Keratinocyte (primary cell): ENCODE results near the gene TRPM6. TPM values are rescaled to one million over a fixed set of nuclear protein-coding genes. Genes with fewer than 3 reads are reported as not detected.

Source experiments
- DNase-seq: peaks from one replicate; pipeline ENCODE4 v3.0.0-alpha.2; 2011; ENCODE audit warnings: low read depth, missing footprints, low spot score
- FAIRE-seq: peaks from 2 replicates; lab custom pipeline; 2011; peaks lifted over from hg19 to GRCh38; lab: Jason Lieb, UNC
- H2AFZ ChIP-seq: 2 replicates; pipeline ENCODE4 v1.6.0; 2012; ENCODE audit warnings: low read length, control low read depth, inconsistent platforms; ENCODE audit not compliant: control insufficient read depth
- H3K27ac ChIP-seq: 2 replicates; pipeline ENCODE4 v1.5.1; 2011; ENCODE audit warnings: low read length; ENCODE audit not compliant: control insufficient read depth, insufficient read depth
- H3K27me3 ChIP-seq: 3 replicates; pipeline ENCODE4 v1.6.0; 2011; ENCODE audit warnings: low read length; ENCODE audit not compliant: control insufficient read depth, insufficient read depth; ENCODE audit errors: extremely low read depth
- H3K36me3 ChIP-seq, 2 experiments: 2 replicates in 1 of 2; 3 replicates in 1 of 2; pipeline ENCODE4 v1.5.1; 2011; ENCODE audit warnings: low read length in 2 of 2, mild to moderate bottlenecking in 1 of 2; ENCODE audit not compliant: control insufficient read depth in 2 of 2, insufficient read depth in 2 of 2; ENCODE audit errors: extremely low read depth in 1 of 2
- H3K4me1 ChIP-seq: 3 replicates; pipeline ENCODE4 v1.5.1; 2011; ENCODE audit warnings: low read length; ENCODE audit not compliant: control insufficient read depth, insufficient read depth; ENCODE audit errors: extremely low read depth
- H3K4me2 ChIP-seq: 3 replicates; pipeline ENCODE4 v1.6.0; 2011; ENCODE audit warnings: low read depth, low read length; ENCODE audit not compliant: control insufficient read depth, insufficient read depth; ENCODE audit errors: extremely low read depth
- H3K4me3 ChIP-seq, 3 experiments: fragments of 200-600 bp in 1 of 3; sonication (generic) in 1 of 3; 2 replicates in 2 of 3; 3 replicates in 1 of 3; pipeline ENCODE4 v1.5.1; 2011 to 2016; ENCODE audit warnings: low read length in 3 of 3, mild to moderate bottlenecking in 3 of 3, control low read depth in 2 of 3, inconsistent platforms in 1 of 3, low read depth in 1 of 3, mixed read lengths in 1 of 3, mixed run types in 1 of 3, moderate library complexity in 1 of 3; ENCODE audit not compliant: control insufficient read depth in 2 of 3, insufficient read depth in 2 of 3; ENCODE audit errors: extremely low read depth in 1 of 3
- H3K79me2 ChIP-seq: 2 replicates; pipeline ENCODE4 v1.6.0; 2012; ENCODE audit warnings: low read length; ENCODE audit not compliant: control insufficient read depth, insufficient read depth
- H3K9ac ChIP-seq: 3 replicates; pipeline ENCODE4 v1.6.0; 2011; ENCODE audit warnings: low read length; ENCODE audit not compliant: control insufficient read depth, insufficient read depth; ENCODE audit errors: extremely low read depth
- H3K9me1 ChIP-seq: 3 replicates; pipeline ENCODE4 v1.6.0; 2011; ENCODE audit warnings: low read length; ENCODE audit not compliant: control insufficient read depth, insufficient read depth; ENCODE audit errors: extremely low read depth
- H3K9me3 ChIP-seq: 2 replicates; pipeline ENCODE4 v1.5.1; 2012; ENCODE audit warnings: low read depth, low read length; ENCODE audit not compliant: control insufficient read depth
- H4K20me1 ChIP-seq: 3 replicates; pipeline ENCODE4 v1.6.0; 2011; ENCODE audit warnings: low read length; ENCODE audit not compliant: control insufficient read depth, insufficient read depth; ENCODE audit errors: extremely low read depth
- EZH2 ChIP-seq: IDR thresholded peaks from one replicate; pipeline ENCODE4 v1.6.1; 2012; ENCODE audit warnings: inconsistent platforms, mild to moderate bottlenecking, low read length, moderate library complexity
- dilution Hi-C: fragments of 300-500 bp; cut with MboI; formaldehyde crosslinking; loops from one replicate; pipeline ENCODE4 v1.7.0; 2020; ENCODE audit warnings: low sequenced_read_pairs; ENCODE audit not compliant: extremely low pct_ligation_motif_present
- polyA plus RNA-seq, 5 experiments: library from polyadenylated mRNA; depleted of rRNA in 3 of 5; stranded (reverse) in 3 of 5; stranded (forward) in 1 of 5; unstranded in 1 of 5; fragments of >200 nt; gene quantifications; 1 replicate in 1 of 5; 2 replicates in 3 of 5; 3 replicates in 1 of 5; pipeline versions ENCODE4 v1.2.1 to v1.2.3, GENCODE V29; 2011 to 2012; ENCODE audit warnings: missing spikeins in 2 of 5, low read depth in 1 of 5, low replicate concordance in 1 of 5
- TF ChIP-seq, protein P1 (sequence below), 3 experiments: IDR thresholded peaks in 1 of 3; conservative IDR thresholded peaks in 1 of 3; optimal IDR thresholded peaks in 1 of 3; 2 replicates in 2 of 3; 3 replicates in 1 of 3; pipeline versions ENCODE3 to v1.5.1; 2011; ENCODE audit warnings: low read length in 3 of 3, mild to moderate bottlenecking in 3 of 3, moderate library complexity in 2 of 3, control low read depth in 1 of 3, inconsistent platforms in 1 of 3; ENCODE audit not compliant: insufficient read depth in 2 of 3; ENCODE audit errors: extremely low read depth in 1 of 3

TRPM6 gene
- polyA plus RNA-seq, 1 donor (not counting 4 experiments of a cell fraction or from before 2014, with no cell fraction given), result 0.18 TPM

DNA sequence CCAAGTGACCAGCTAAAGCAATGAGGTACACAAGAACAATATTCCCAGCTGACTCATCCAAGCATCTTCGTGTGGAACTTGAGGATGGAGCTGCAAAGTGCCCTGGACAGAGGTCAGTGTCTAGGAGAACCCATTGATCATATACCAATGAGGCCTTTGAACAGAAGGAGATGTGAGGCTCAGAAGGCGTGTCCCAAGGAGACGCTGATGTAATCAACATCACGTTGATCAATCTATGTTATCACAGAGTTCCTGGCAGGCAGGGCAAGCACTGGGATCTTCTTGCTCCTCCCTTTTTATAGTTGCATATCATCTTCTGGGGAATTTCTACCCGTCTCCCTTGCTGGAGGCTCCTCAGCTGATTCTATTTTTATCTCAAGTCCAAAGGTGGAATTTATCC is 163.4 kb downstream of the TRPM6 start:
- H2AFZ ChIP-seq, result no peak overlapping the region
- no peak overlapping the region for H3K4me3 ChIP-seq
- no peak overlapping the region for H3K4me2 ChIP-seq
- TF ChIP-seq EZH2, result no peak
- TF ChIP-seq, protein P1, sequence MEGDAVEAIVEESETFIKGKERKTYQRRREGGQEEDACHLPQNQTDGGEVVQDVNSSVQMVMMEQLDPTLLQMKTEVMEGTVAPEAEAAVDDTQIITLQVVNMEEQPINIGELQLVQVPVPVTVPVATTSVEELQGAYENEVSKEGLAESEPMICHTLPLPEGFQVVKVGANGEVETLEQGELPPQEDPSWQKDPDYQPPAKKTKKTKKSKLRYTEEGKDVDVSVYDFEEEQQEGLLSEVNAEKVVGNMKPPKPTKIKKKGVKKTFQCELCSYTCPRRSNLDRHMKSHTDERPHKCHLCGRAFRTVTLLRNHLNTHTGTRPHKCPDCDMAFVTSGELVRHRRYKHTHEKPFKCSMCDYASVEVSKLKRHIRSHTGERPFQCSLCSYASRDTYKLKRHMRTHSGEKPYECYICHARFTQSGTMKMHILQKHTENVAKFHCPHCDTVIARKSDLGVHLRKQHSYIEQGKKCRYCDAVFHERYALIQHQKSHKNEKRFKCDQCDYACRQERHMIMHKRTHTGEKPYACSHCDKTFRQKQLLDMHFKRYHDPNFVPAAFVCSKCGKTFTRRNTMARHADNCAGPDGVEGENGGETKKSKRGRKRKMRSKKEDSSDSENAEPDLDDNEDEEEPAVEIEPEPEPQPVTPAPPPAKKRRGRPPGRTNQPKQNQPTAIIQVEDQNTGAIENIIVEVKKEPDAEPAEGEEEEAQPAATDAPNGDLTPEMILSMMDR (optimal IDR thresholded peaks at IDR 0.05 in 1 of 3, IDR thresholded peaks at IDR 0.05 in 1 of 3, conservative IDR thresholded peaks at IDR 0.05 in 1 of 3; ENCODE audit: extremely low read depth in 1 of 3, insufficient read depth in 2 of 3, low read length in 3 of 3), result no peak
- H3K27ac ChIP-seq, result no peak overlapping the region
- DNase-seq (no peak), FAIRE-seq (no peak)
- peaks cover 4% of the 10 kb centered on the region for H3K27me3 ChIP-seq
- H3K9me1 ChIP-seq, result no peaks in the 10 kb centered on the region
- H3K79me2 ChIP-seq, result no peaks in the 10 kb centered on the region
- no peak overlapping the region for H3K9ac ChIP-seq
- no peaks in the 10 kb centered on the region for H3K4me1 ChIP-seq
- H4K20me1 ChIP-seq, result no peaks in the 10 kb centered on the region
- dilution Hi-C loops, result no loop called here
- H3K36me3 ChIP-seq, result no peaks in the 10 kb centered on the region
- H3K9me3 ChIP-seq, result no peaks in the 10 kb centered on the region

DNA sequence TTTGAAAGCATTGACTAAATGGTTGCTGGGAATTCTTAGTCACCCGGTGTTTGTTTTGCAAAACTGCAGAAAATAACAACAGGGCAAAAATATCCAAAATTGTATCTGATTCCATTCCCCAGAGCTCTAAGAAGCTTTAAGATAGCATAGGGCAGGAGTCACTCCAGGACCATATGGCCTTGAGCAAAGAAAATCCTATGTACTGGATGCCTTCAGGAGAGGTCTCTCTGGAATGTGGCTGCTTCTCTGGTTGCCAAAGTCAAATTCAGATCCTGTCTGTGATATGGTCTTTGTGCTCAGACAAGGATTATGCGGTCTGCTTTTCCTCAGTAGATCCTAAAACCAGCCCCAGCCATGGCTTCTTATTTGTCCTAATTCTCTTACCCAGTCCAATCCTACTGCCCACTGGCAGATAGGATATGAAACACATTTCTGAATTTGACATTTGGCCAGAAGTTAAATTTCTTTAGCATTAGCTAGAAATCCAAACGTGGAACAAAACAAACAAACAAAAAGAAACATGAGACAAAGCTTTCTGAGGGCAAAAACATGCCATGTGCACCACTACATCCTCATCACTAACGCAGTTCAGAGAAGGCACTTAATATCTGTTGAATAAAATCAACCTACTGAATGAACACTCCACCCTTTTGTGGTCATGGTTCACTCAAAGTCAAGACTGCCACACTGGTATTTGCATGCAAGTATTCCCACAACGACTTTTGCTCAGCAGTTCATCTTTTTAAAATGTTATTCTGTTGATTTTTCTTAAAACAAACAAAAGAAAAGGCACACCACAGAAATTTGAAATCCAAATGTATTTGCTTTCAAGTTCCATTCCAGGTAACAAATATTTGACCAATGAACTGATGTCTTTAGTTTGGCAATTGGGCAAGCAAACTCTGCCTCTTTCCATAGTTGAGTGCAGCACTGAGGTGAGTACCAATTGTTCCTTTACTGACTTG is 165.7 kb downstream of the TRPM6 start:
- no peak overlapping the region for H2AFZ ChIP-seq
- H3K9me1 ChIP-seq, result no peaks in the 10 kb centered on the region
- dilution Hi-C loops, result no loop called here
- no peaks in the 10 kb centered on the region for H3K4me1 ChIP-seq
- FAIRE-seq (no peak), DNase-seq (no peak)
- H3K9ac ChIP-seq, result no peak overlapping the region
- TF ChIP-seq EZH2, result no peak
- no peaks in the 10 kb centered on the region for H3K27me3 ChIP-seq
- no peaks in the 10 kb centered on the region for H3K79me2 ChIP-seq
- H3K36me3 ChIP-seq, result no peaks in the 10 kb centered on the region
- H3K4me3 ChIP-seq, result no peak overlapping the region
- H4K20me1 ChIP-seq, result no peaks in the 10 kb centered on the region
- no peak overlapping the region for H3K4me2 ChIP-seq
- no peak overlapping the region for H3K27ac ChIP-seq
- H3K9me3 ChIP-seq, result no peaks in the 10 kb centered on the region
